IMR-90 (cell line): ENCODE results near the gene MID1. TPM values are rescaled to one million over a fixed set of nuclear protein-coding genes. Genes with fewer than 3 reads are reported as not detected.
A peak's percentile ranks its signal among the peaks of the same experiment; 100 is the strongest.

Source experiments
- ATAC-seq: fragments of 200-7000 bp; cut with Tn5 transposase; 2 replicates; pipeline ENCODE4 v1.9.1; 2020; ENCODE audit warnings: low read depth, mild to moderate bottlenecking, moderate library complexity
- BruUV-seq: library from RNA; stranded (reverse); fragments of 400-500 nt; replicated peaks from 2 replicates; lab custom pipeline; 2021; lab: Mats Ljungman, UMichigan
- CTCF ChIA-PET: fragments of 300-600 bp; formaldehyde crosslinking; extraction: SDS; loops from one replicate; lab custom pipeline; 2021; ENCODE audit warnings: antibody characterized with exemption; lab: Yijun Ruan, JAX
- POLR2A ChIA-PET: fragments of 300-600 bp; sonication (Branson Sonifier 250); formaldehyde crosslinking; loops from one replicate; lab custom pipeline; 2022; ENCODE audit warnings: antibody characterized with exemption; ENCODE audit not compliant: unreplicated experiment; lab: Charles Lee
- DNase-seq: peaks from one replicate; pipeline ENCODE4 v3.0.0; 2013
- H2AFZ ChIP-seq: replicated peaks from 2 replicates; pipeline ENCODE3; 2013; ENCODE audit warnings: low read length, mild to moderate bottlenecking; ENCODE audit not compliant: poor library complexity
- H2AK5ac ChIP-seq: 2 replicates; pipeline ENCODE4 v1.6.1; 2013; ENCODE audit warnings: low read depth, low read length, inconsistent platforms
- H2AK9ac ChIP-seq: replicated peaks from 2 replicates; pipeline ENCODE3; 2013; ENCODE audit warnings: mild to moderate bottlenecking, low read depth, low read length, moderate library complexity; ENCODE audit not compliant: poor library complexity
- H2BK120ac ChIP-seq: 2 replicates; pipeline ENCODE4 v1.6.1; 2013; ENCODE audit warnings: low read depth, low read length, inconsistent platforms
- H2BK15ac ChIP-seq: 3 replicates; pipeline ENCODE4 v1.6.1; 2013; ENCODE audit warnings: low read depth, low read length, inconsistent platforms
- H2BK20ac ChIP-seq: 2 replicates; pipeline ENCODE4 v1.6.1; 2013; ENCODE audit warnings: low read depth, mild to moderate bottlenecking, inconsistent platforms, low read length, moderate library complexity
- H2BK5ac ChIP-seq: 2 replicates; pipeline ENCODE4 v1.6.1; 2013; ENCODE audit warnings: mild to moderate bottlenecking, low read depth, low read length, inconsistent platforms; ENCODE audit not compliant: poor library complexity, severe bottlenecking
- H3K14ac ChIP-seq: replicated peaks from 2 replicates; pipeline ENCODE4 v1.6.1; 2013; ENCODE audit warnings: low read depth, low read length, inconsistent platforms
- H3K18ac ChIP-seq: 2 replicates; pipeline ENCODE4 v1.6.1; 2013; ENCODE audit warnings: low read depth, low read length, control low read depth
- H3K23ac ChIP-seq: 2 replicates; pipeline ENCODE4 v1.6.1; 2013; ENCODE audit warnings: low read depth, low read length, inconsistent platforms
- H3K27ac ChIP-seq: 2 replicates; pipeline ENCODE4 v1.5.1; 2013; ENCODE audit warnings: mild to moderate bottlenecking, control low read depth, low read length; ENCODE audit not compliant: insufficient read depth
- H3K27me3 ChIP-seq: 2 replicates; pipeline ENCODE4 v1.6.1; 2013; ENCODE audit warnings: low read length; ENCODE audit not compliant: control insufficient read depth, insufficient read depth
- H3K36me3 ChIP-seq: 2 replicates; pipeline ENCODE4 v1.6.1; 2013; ENCODE audit warnings: low read length, mixed read lengths; ENCODE audit not compliant: control insufficient read depth, insufficient read depth
- H3K4ac ChIP-seq: 2 replicates; pipeline ENCODE4 v1.6.1; 2013; ENCODE audit warnings: low read depth, low read length, inconsistent platforms
- H3K4me1 ChIP-seq: 2 replicates; pipeline ENCODE4 v1.6.1; 2013; ENCODE audit warnings: low read length, mixed read lengths; ENCODE audit not compliant: control insufficient read depth, insufficient read depth
- H3K4me2 ChIP-seq: 2 replicates; pipeline ENCODE4 v1.6.1; 2013; ENCODE audit warnings: low read depth, mild to moderate bottlenecking, control low read depth, low read length, moderate library complexity
- H3K4me3 ChIP-seq: 2 replicates; pipeline ENCODE4 v1.5.1; 2013; ENCODE audit warnings: low read depth, mild to moderate bottlenecking, control low read depth, low read length, moderate library complexity; ENCODE audit not compliant: insufficient read depth
- H3K56ac ChIP-seq: 2 replicates; pipeline ENCODE4 v1.6.1; 2013; ENCODE audit warnings: low read length, inconsistent platforms; ENCODE audit not compliant: insufficient read depth; ENCODE audit errors: extremely low read depth
- H3K79me1 ChIP-seq, 2 experiments: 2 replicates each; pipeline ENCODE4 v1.6.1; 2013; ENCODE audit warnings: low read length in 2 of 2, inconsistent platforms in 1 of 2, low read depth in 1 of 2
- H3K9ac ChIP-seq: 2 replicates; pipeline ENCODE4 v1.6.1; 2013; ENCODE audit warnings: low read depth, low read length, control low read depth
- H3K9me1 ChIP-seq: 2 replicates; pipeline ENCODE4 v1.6.1; 2013; ENCODE audit warnings: low read length, inconsistent platforms; ENCODE audit not compliant: insufficient read depth
- H3K9me3 ChIP-seq: 2 replicates; pipeline ENCODE4 v1.6.1; 2013; ENCODE audit warnings: low read length; ENCODE audit not compliant: control insufficient read depth, insufficient read depth
- H4K20me1 ChIP-seq: 2 replicates; pipeline ENCODE4 v1.6.1; 2013; ENCODE audit warnings: low read length, inconsistent platforms; ENCODE audit not compliant: insufficient read depth
- H4K5ac ChIP-seq: 2 replicates; pipeline ENCODE4 v1.6.1; 2013; ENCODE audit warnings: mild to moderate bottlenecking, low read depth, low read length, control low read depth
- H4K8ac ChIP-seq, 2 experiments: 2 replicates each; pipeline ENCODE4 v1.6.1; 2013; ENCODE audit warnings: low read depth in 2 of 2, low read length in 2 of 2, control low read depth in 1 of 2, inconsistent platforms in 1 of 2
- H4K91ac ChIP-seq: 2 replicates; pipeline ENCODE4 v1.6.1; 2013; ENCODE audit warnings: low read depth, low read length, inconsistent platforms; ENCODE audit not compliant: insufficient read depth
- BHLHE40 ChIP-seq: fragments of 150-350 bp; IDR thresholded peaks from 2 replicates; pipeline ENCODE4 v1.6.1; 2016; ENCODE audit warnings: mild to moderate bottlenecking, low read depth, low read length
- CEBPB ChIP-seq: IDR thresholded peaks from 2 replicates; pipeline ENCODE4 v1.6.1; 2012; ENCODE audit warnings: low read depth, low read length, improper control_type of control experiment
- CHD1 ChIP-seq: IDR thresholded peaks from 2 replicates; pipeline ENCODE4 v1.6.1; 2012; ENCODE audit warnings: low read depth, low read length, improper control_type of control experiment
- ELK1 ChIP-seq: fragments of 150-350 bp; IDR thresholded peaks from 2 replicates; pipeline ENCODE4 v1.6.1; 2016; ENCODE audit warnings: low read depth, mild to moderate bottlenecking, low read length, moderate library complexity, borderline replicate concordance
- FOS ChIP-seq: fragments of 150-350 bp; IDR thresholded peaks from 2 replicates; pipeline ENCODE4 v1.6.1; 2016; ENCODE audit warnings: low read depth, low read length
- MAFK ChIP-seq: IDR thresholded peaks from 2 replicates; pipeline ENCODE4 v1.6.1; 2012; ENCODE audit warnings: low read depth, low read length, improper control_type of control experiment
- MXI1 ChIP-seq: IDR thresholded peaks from 2 replicates; pipeline ENCODE4 v1.6.1; 2012; ENCODE audit warnings: low read depth, mild to moderate bottlenecking, low read length, moderate library complexity, borderline replicate concordance
- NFE2L2 ChIP-seq: fragments of 150-350 bp; IDR thresholded peaks from 2 replicates; pipeline ENCODE4 v1.6.1; 2016; ENCODE audit warnings: low read depth, mild to moderate bottlenecking, low read length
- POLR2A ChIP-seq: IDR thresholded peaks from 2 replicates; pipeline ENCODE4 v1.6.1; 2012; ENCODE audit warnings: mild to moderate bottlenecking, low read depth, low read length
- RCOR1 ChIP-seq: IDR thresholded peaks from 2 replicates; pipeline ENCODE4 v1.6.1; 2012; ENCODE audit warnings: mild to moderate bottlenecking, low read length, improper control_type of control experiment; ENCODE audit not compliant: insufficient replicate concordance
- WGBS, 2 experiments: methylation state at CpG; one replicate each; pipeline versions ENCODE4 v1.1.5 to v1.1.7; 2013; ENCODE audit warnings: missing lambda C conversion rate in 2 of 2; ENCODE audit not compliant: insufficient read length in 1 of 2; ENCODE audit errors: extremely low coverage in 2 of 2; 5-methylcytosine and 5-hydroxymethylcytosine counted together
- dilution Hi-C: fragments of 300-500 bp; cut with HindIII; formaldehyde crosslinking; loops from one replicate; pipeline ENCODE4 v1.14.3; 2018; ENCODE audit warnings: low sequenced_read_pairs; ENCODE audit not compliant: unreplicated experiment
- in situ Hi-C: fragments of 300-500 bp; cut with MboI; formaldehyde crosslinking; loops from 3 replicates; pipeline ENCODE4 v1.14.3; 2019; ENCODE audit warnings: low sequenced_read_pairs, inconsistent platforms, mixed read lengths
- intact Hi-C: fragments of 100-400 bp; cut with micrococcal nuclease; formaldehyde crosslinking; loops from 2 replicates; pipeline ENCODE4 v1.10.0; 2022
- polyA plus RNA-seq, 3 experiments: library from polyadenylated mRNA; depleted of rRNA; stranded (reverse); fragments of >200 nt; gene quantifications; 2 replicates each; pipeline ENCODE4 v1.2.3, GENCODE V29; 2012; ENCODE audit warnings: low replicate concordance in 1 of 3
- total RNA-seq: library from RNA; depleted of rRNA; stranded (reverse); fragments of >200 nt; gene quantifications from 2 replicates; pipeline ENCODE4 v1.2.3, GENCODE V29; 2012
- TF ChIP-seq, protein P1 (sequence below): conservative IDR thresholded peaks from 2 replicates; pipeline ENCODE4 v1.5.1; 2012; ENCODE audit warnings: mild to moderate bottlenecking, low read depth, low read length, improper control_type of control experiment

The MID1 gene
- total and polyA plus RNA-seq, 2 of the 4 experiments (the other 2 are of a cell fraction) = 37.2 to 106 TPM

DNA sequence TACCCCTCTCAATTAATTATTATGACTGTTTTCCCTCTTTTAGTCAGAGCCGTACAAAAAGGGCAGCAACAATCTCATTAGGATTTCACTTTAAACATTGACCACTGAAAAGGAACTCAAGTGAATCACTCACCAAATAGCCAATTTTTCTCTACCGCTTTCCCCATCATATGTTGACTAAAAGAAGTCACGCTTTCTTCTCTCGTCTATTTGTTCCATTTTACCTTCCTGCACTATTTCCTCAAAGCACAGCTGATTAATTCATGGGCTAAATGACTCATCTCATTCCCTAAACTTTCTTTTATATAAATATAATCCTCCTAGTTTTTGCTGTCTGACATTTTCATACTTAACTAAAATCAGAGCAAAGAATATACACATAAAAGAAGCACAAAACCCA, 8.2 kb downstream of the MID1 start:
- dilution Hi-C loops (no loop called here), in situ Hi-C loops (loop anchor here (10.0 kb wide), 1 partner anchor 417 kb away; no protein-coding TSS in a partner anchor), intact Hi-C loops (no loop called here)
- no peaks in the 10 kb centered on the region for H3K36me3 ChIP-seq
- H3K9ac ChIP-seq = no peak overlapping the region
- no peak overlapping the region for H2AFZ ChIP-seq
- no peaks in the 10 kb centered on the region for H4K20me1 ChIP-seq
- no peak overlapping the region for H4K8ac ChIP-seq
- no peaks in the 10 kb centered on the region for H3K9me3 ChIP-seq
- H2BK120ac ChIP-seq = no peak overlapping the region
- ATAC-seq (peak; percentile 42), DNase-seq (peak; percentile 84)
- no peak overlapping the region for H2AK5ac ChIP-seq
- no peak overlapping the region for H3K56ac ChIP-seq
- peaks cover 7% of the 10 kb centered on the region for H3K4me1 ChIP-seq
- CTCF ChIA-PET = no interaction called here
- H3K14ac ChIP-seq = no peak overlapping the region
- 17% methylated on average over 1 of the region's 4 CpGs; no CpG with 5 or more reads in 1 of the 2 experiments for WGBS, 2 experiments
- H2AK9ac ChIP-seq = no peak overlapping the region
- H2BK5ac ChIP-seq = peak overlapping the region; percentile 78
- no peaks in the 10 kb centered on the region for H3K9me1 ChIP-seq
- H3K79me1 ChIP-seq = peaks cover 3 to 22% of the 10 kb centered on the region in 2 experiments; a peak in 3 of 4 replicates
- peak; percentile 57; the same call in 1 of the 2 replicates for TF ChIP-seq CEBPB
- no peak for TF ChIP-seq MAFK
- no peak for TF ChIP-seq POLR2A
- TF ChIP-seq, protein P1, sequence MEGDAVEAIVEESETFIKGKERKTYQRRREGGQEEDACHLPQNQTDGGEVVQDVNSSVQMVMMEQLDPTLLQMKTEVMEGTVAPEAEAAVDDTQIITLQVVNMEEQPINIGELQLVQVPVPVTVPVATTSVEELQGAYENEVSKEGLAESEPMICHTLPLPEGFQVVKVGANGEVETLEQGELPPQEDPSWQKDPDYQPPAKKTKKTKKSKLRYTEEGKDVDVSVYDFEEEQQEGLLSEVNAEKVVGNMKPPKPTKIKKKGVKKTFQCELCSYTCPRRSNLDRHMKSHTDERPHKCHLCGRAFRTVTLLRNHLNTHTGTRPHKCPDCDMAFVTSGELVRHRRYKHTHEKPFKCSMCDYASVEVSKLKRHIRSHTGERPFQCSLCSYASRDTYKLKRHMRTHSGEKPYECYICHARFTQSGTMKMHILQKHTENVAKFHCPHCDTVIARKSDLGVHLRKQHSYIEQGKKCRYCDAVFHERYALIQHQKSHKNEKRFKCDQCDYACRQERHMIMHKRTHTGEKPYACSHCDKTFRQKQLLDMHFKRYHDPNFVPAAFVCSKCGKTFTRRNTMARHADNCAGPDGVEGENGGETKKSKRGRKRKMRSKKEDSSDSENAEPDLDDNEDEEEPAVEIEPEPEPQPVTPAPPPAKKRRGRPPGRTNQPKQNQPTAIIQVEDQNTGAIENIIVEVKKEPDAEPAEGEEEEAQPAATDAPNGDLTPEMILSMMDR = no peak
- TF ChIP-seq ELK1 = no peak
- no peak for TF ChIP-seq MXI1
- no peak for TF ChIP-seq CHD1
- peak; percentile 44; the same call in 1 of the 2 replicates for TF ChIP-seq FOS
- TF ChIP-seq NFE2L2 = no peak
- peak; percentile 52; the same call in 1 of the 2 replicates for TF ChIP-seq BHLHE40
- no peak for TF ChIP-seq RCOR1
- H3K18ac ChIP-seq = no peak overlapping the region
- H3K23ac ChIP-seq = no peak overlapping the region
- no peak overlapping the region for H3K4ac ChIP-seq
- no peak overlapping the region for H3K27ac ChIP-seq
- H3K27me3 ChIP-seq = no peaks in the 10 kb centered on the region
- H4K91ac ChIP-seq = no peak overlapping the region
- no peak overlapping the region for H4K5ac ChIP-seq
- no TSS peak for BruUV-seq
- POLR2A ChIA-PET = no interaction called here
- H2BK15ac ChIP-seq = no peak overlapping the region
- H2BK20ac ChIP-seq = no peak overlapping the region
- no peak overlapping the region for H3K4me3 ChIP-seq
- H3K4me2 ChIP-seq = peak overlapping the region; percentile 70; the same call in 1 of the 2 replicates
